Measurements from ENCODE around the gene LIPK.
"Not testable (repeated sequence)": the region's sequence is repeated elsewhere in the genome, so short reads cannot be mapped to it uniquely, and the experiment has no call there.

The LIPK gene

GRCh38 chr10:88715517-88715916 is 9.5 kb downstream of the LIPK start:
- DNase-seq (ENCODE audit: low spot score): no peak

GRCh38 chr10:88721392-88721791 is 15.3 kb downstream of the LIPK start:
- DNase-seq (ENCODE audit: low spot score): no peak

DNA sequence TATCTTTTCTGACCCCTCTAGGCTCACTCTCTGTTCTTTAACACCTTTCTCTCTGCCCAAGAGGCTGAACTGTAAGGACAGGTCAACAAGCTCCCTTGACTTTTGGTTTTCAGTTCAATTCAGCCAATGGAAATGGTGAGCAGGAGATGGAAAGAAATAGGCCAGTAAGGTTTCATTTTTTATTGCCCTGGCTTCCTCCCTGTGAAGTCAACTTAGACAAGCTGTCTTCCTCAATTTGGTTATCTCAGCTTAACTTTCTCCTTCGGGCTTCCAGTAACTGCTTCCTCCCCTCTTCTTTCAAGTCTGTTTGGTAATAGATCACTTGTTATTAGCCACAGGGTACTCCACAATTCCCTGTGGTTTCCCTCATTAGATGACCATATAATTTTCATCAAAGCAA is 19.7 kb downstream of the LIPK start:
- DNase-seq (ENCODE audit: low spot score): no peak

DNA sequence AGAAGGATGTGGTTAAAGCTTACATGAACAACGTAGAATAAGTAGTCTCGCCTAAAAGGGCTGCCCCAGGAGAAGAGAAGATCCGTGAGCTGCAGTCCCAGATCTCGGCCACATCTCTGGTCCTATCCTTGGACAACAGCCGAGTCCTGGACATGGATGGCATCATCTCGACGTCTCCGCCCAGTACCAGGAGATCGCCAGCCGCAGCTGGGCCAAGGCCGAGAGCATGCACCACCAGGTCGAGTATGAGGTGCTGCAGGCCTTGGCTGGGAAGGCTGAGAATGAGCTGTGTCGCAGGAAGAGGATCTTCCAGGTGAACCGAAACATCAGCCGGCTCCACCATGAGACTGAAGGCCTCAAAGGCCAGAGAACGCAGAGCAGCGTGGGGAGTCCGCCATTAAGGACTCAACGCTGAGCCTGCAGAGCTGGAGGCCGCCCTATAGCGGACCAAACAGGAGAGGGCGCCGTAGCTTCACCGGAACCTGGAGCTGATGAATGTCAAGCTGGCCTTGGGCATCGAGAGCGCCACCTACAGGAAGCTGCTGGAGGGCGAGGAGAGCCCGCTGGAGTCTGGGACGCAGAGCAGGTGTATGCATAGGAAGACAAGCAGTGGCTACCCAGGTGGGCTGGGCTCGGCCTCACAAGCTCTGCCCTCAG is 22.2 kb downstream of the LIPK start:
- no peak for DNase-seq (ENCODE audit: low spot score)

DNA sequence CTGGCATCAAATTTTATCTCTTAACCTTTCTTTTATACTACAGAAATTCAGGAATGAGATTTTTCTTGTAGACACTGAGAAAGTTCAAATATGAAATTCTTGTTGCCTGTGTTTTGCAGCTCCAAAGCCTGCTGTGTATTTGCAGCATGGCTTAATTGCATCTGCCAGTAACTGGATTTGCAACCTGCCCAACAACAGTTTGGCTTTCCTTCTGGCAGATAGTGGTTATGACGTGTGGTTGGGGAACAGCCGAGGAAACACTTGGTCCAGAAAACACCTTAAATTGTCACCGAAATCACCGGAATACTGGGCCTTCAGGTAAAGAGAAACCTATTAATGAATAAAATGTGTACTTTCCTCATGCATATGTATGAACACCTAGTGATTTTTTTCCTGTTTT is 24.8 kb downstream of the LIPK start:
- no peak for DNase-seq (ENCODE audit: low spot score)

DNA sequence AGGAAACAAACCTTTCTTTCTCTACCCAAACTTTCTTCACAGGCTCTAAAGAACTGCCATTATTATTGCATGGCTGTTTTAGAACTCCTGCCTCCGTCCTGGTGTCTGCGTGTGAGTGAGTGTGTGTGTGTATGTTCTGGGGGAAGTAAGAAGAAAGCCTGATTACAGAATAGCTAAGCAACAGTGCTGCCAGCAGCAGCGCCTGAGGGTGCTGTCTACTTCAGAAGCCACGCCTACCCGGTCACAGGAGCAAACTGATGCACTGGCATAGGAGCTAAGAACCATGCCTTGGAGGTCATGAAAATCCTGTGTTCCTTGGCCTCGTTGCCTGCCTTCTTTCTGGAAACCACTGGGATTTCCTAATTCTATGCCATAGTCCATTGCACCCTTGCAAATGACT is 25.2 kb downstream of the LIPK start:
- no peak for DNase-seq (ENCODE audit: low spot score)

DNA sequence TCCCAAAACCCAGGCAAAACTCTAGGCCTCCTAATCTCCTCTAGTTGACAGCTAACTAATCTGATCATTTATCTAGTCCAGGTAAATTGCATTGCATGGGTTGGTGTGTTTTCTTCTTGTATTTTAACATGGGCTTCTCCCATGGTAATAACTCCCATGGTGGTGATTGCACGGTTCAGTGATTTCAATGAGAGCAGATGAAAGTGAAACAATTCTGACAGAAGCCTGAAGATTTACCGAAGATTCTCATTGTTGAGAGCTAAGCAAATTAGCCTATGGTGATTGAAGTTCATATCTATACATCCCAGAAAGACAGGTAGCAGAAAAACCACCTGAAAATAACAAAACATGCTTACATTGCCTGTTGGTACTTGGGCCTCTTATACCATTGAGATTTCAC is 27.2 kb downstream of the LIPK start:
- no peak for DNase-seq (ENCODE audit: low spot score)

DNA sequence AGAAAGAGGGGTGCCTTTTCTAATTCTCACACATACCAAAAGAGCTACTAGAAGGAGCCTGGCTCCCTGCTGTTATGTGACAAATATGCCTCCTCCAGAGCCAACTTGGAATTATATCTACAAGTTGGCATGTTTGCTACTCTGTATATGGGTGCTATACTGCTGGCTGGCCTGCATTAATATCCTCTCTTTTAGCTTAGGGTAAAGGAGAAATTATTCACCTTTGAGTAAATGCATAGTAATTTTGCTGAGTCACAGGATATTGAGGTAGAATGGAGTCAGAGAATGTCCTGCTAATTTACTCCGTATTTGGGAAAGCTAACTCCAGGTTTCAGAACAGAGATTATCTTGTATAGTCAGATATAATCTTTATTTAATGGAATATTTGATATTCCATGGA is 29.6 kb downstream of the LIPK start:
- no peak for DNase-seq (ENCODE audit: low spot score)

DNA sequence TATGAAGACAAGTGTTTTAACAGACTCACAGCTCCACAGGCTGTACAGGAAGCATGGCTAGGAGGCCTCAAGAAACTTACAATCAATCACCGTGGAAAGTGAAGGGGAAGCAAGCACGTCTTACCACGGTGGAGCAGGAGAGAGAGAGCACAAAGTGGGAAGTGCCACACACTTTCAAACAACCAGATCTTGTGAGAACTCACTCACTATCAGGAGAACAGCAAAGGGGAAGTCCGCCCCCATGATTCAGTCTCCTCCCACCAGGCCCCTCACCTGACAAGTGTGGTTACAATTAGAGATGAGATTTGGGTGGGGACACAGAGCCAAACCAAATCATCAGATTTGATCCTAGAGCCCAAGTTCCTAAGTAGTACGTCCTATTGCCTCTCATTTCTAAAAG is 35.9 kb downstream of the LIPK start:
- not testable (repeated sequence) for DNase-seq (ENCODE audit: low spot score)

GRCh38 chr10:88742448-88742847 is 36.4 kb downstream of the LIPK start:
- no peak for DNase-seq (ENCODE audit: low spot score)

DNA sequence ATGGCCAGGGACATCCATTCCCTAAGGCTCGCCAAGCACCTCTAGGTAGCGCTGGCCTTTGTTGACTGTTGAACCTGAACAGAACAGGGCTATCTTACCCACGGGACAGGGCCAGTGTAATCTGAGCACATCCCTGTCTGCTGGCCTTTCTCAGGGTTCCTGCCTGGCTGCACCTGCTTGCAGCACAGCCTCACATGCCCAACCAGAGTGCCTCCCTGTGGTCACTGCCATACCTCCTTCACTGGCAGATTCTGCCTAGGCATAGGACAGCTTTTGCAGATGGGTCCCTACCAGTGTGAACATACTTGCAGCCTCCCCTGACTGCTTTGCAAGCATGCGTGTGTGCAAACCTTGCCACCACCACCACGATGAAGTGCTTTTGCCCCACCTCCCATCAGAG is 38.0 kb downstream of the LIPK start:
- DNase-seq (ENCODE audit: low spot score): no peak

- no peak for DNase-seq (ENCODE audit: low spot score)
Observed at GRCh38 chr10:88745633-88746032, 39.6 kb downstream of the LIPK start.

DNA sequence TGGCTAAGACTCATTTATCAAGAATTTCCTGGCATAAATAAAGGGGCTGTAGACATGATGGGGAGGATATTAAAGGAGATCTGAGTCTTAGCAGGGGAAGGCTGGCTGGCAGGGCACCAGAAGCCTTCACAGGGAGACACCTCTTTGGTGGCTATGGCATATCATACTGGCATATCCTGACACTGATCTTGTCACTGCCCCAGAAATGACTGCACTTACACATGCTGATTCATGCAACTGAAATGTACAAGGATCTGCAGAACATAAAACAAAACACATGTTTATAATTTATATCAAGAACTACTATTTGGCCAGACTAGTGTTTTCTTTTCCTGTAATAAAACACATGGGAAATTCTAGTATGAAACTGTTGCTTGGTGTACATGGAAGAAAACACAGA is 48.2 kb downstream of the LIPK start:
- peak; percentile 85 for DNase-seq (ENCODE audit: low spot score)

- no peak for DNase-seq (ENCODE audit: low spot score)
Observed at GRCh38 chr10:88755753-88756152, 49.7 kb downstream of the LIPK start.

DNA sequence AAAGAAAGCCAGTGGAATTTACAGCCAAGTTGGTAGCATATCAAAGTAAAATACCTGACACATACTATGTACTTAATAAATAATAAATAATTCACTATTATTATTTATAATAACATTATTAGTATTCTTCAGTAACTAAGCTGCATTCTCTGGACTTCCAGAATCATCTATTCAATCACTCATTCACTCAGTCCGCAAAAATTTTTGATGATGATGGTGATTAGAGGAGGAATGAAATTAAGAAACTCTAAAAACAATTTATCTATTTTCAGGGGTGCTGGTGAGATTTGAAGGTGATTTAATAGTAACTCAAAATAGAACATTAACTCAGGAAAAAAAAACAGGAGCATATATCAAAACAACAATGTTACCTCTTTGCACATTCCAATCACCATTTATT is 50.6 kb downstream of the LIPK start:
- no peak for DNase-seq (ENCODE audit: low spot score)

- no peak for DNase-seq (ENCODE audit: low spot score)
Observed at GRCh38 chr10:88759366-88760101, 53.5 kb downstream of the LIPK start, which contains the start of gene LIPN. Gene LIPN (plus strand): TSS chr10:88760020. CDS start chr10:88761406, 1,386 bp downstream.

DNA sequence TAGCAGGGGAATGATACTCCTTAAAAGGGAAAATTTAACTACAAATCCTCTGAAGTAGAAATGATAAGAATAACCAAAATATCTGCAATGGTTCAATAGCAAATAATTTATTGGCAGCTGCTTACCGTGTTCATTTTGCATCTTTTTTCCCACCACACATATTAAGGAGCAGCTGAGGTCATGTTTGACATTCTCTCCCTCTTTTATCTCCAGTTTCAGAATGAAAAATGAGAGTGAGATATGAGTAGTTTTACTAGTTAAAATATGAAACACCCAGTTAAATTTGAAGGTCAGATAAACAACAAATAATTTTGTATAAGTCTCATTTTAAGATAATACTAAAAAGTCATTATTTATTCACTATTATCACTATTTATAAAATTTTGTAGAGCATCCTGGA is 56.9 kb downstream of the LIPK start:
- DNase-seq (ENCODE audit: low spot score): no peak

- no peak for DNase-seq (ENCODE audit: low spot score)
Observed at GRCh38 chr10:88763441-88763840, 57.4 kb downstream of the LIPK start.

DNA sequence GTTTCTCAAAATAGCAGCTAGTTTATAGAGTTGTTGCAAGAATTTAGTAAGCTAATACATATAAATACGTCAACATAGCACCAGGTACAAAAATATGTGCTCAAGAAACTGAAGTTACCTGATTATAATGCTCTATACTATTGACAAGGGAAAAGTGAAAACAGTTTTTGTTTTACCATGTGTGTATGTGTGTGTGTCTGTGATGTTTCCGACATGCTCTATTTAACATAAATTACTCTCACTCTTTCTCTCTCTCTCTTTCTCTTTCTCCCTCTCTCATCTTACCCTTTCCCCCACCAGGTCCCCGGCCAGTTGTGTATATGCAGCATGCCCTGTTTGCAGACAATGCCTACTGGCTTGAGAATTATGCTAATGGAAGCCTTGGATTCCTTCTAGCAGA is 58.1 kb downstream of the LIPK start:
- DNase-seq (ENCODE audit: low spot score): no peak

DNA sequence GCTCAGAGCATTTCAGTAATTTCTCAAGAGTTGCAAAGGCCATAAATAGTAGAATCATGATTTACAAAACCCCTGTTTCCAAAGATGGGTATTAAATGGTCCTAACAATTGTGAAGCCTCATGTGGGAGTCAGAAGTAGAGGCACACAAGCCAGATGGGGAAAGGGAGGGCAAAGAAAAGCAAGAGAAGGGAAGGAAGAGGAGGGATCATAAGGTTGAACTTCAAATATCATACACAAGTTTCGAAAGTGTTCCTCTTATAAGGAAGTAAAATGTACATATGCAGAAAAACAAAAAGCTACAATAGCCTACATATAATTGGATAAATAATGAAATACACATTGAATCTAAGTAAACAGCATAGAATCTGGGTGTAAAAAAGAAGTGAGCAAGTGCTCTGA is 59.8 kb downstream of the LIPK start:
- DNase-seq (ENCODE audit: low spot score): no peak

GRCh38 chr10:88769384-88769783 is 63.3 kb downstream of the LIPK start:
- no peak for DNase-seq (ENCODE audit: low spot score)

- no peak for DNase-seq (ENCODE audit: low spot score)
Observed at GRCh38 chr10:88781206-88781605, 75.2 kb downstream of the LIPK start.

GRCh38 chr10:88782222-88782621 is 76.2 kb downstream of the LIPK start:
- no peak for DNase-seq (ENCODE audit: low spot score)

GRCh38 chr10:88783724-88784123 is 77.7 kb downstream of the LIPK start:
- no peak for DNase-seq (ENCODE audit: low spot score)
